Heart left ventricle (tissue), 16 donors: ENCODE results near the gene LAT. TPM values are rescaled to one million over a fixed set of nuclear protein-coding genes. Genes with fewer than 3 reads are reported as not detected.
A peak's percentile ranks its signal among the peaks of the same experiment; 100 is the strongest.

Source experiments
- ATAC-seq, 4 donors: fragments of 200-7000 bp; cut with Tn5 transposase; one replicate each; pipeline ENCODE4 v1.9.1; 2020 to 2022; ENCODE audit warnings: moderate library complexity in 4 of 4, mild to moderate bottlenecking in 3 of 4, moderate number of reproducible peaks in 1 of 4
- DNase-seq, 5 donors: peaks; one replicate each; pipeline ENCODE4 v3.0.0-alpha.2; 2020
- H3K27ac ChIP-seq, 12 donors: fragments of 200-600 bp; sonication (generic) in 4 of 12; one replicate each; pipeline versions ENCODE4 v1.5.0 to v1.8.0; 2016 to 2022; ENCODE audit warnings: mild to moderate bottlenecking in 2 of 12
- H3K27me3 ChIP-seq, 9 donors: fragments of 200-600 bp; sonication (generic) in 2 of 9; one replicate each; pipeline versions ENCODE4 v1.5.1 to v1.8.0; 2016 to 2022; ENCODE audit warnings: mild to moderate bottlenecking in 3 of 9
- H3K36me3 ChIP-seq, 9 donors: fragments of 200-600 bp; sonication (generic) in 2 of 9; one replicate each; pipeline versions ENCODE4 v1.5.0 to v1.8.0; 2018 to 2022; ENCODE audit warnings: mild to moderate bottlenecking in 2 of 9
- H3K4me1 ChIP-seq, 12 donors: fragments of 200-600 bp; sonication (generic) in 4 of 12; one replicate each; pipeline versions ENCODE4 v1.5.0 to v1.8.0; 2016 to 2022; ENCODE audit warnings: mild to moderate bottlenecking in 3 of 12
- H3K4me3 ChIP-seq, 12 donors: fragments of 200-600 bp; sonication (generic) in 4 of 12; one replicate each; pipeline versions ENCODE4 v1.5.0 to v1.8.0; 2017 to 2022; ENCODE audit warnings: mild to moderate bottlenecking in 9 of 12, moderate library complexity in 4 of 12
- H3K9me3 ChIP-seq, 12 donors: fragments of 200-600 bp; sonication (generic) in 4 of 12; one replicate each; pipeline versions ENCODE4 v1.5.0 to v1.8.0; 2016 to 2022; ENCODE audit warnings: mild to moderate bottlenecking in 1 of 12
- CTCF ChIP-seq, 12 donors: fragments of 200-600 bp; sonication (generic) in 4 of 12; IDR thresholded peaks; one replicate each; pipeline versions ENCODE4 v1.5.0 to v1.8.0; 2018 to 2022; ENCODE audit warnings: antibody characterized with exemption in 12 of 12, mild to moderate bottlenecking in 5 of 12
- POLR2A ChIP-seq, 2 donors: fragments of 450-650 bp; IDR thresholded peaks; one replicate each; pipeline ENCODE4 v1.6.1; 2017; ENCODE audit warnings: antibody characterized with exemption in 2 of 2, mild to moderate bottlenecking in 2 of 2, moderate library complexity in 2 of 2
- WGBS, 4 donors: extraction: QIAGEN DNeasy Blood & Tissue Kit in 2 of 4; methylation state at CpG; one replicate each; pipeline versions ENCODE4 v1.1.5 to v1.1.7; 2013 to 2018; 5-methylcytosine and 5-hydroxymethylcytosine counted together
- intact Hi-C, 10 donors: fragments of 100-400 bp; cut with DNase I; formaldehyde crosslinking; loops; one replicate each; pipeline versions ENCODE4 v1.11.1 to v1.14.2; 2022
- long read RNA-seq, 3 donors: library from polyadenylated mRNA; unstranded; transcript quantifications; one replicate each; pipeline ENCODE4 v2.0.0, GENCODE V29; 2020 to 2021
- polyA plus RNA-seq, 2 donors: library from polyadenylated mRNA; stranded (reverse); fragments of 200-250 nt; gene quantifications; one replicate each; pipeline ENCODE4 v1.2.3, GENCODE V29; 2013
- total RNA-seq, 9 donors: library from RNA; depleted of rRNA in 2 of 9; stranded (reverse); fragments of >200 nt in 2 of 9; fragmentation: NEBNext Ultra II Directional in 3 of 9; extraction: Animal tissue kit (Norgen Biotek cat#: 25700) in 3 of 9; gene quantifications; one replicate each; pipeline versions ENCODE4 v1.1.0 to v1.2.4, GENCODE V29; 2016 to 2023
- donor health status: ischemic (EF 13 %, LVEDD 7.1; RV severe dilation, severe dysfunction).
- donor health status: healthy with polysubstance abuse.
- donor health status: DM: no; HTN: yes; CAD: no.
- donor health status: DM: no; HTN: no; CAD: no.
- donor health status: ischemic (EF 25% LVEDD 6.9; RV normal size, moderate dysfunction).
- donor health status: ischemic (EF 25% LVEDD 5.7; RV mildly dilated, moderate dysfunction).
- donor health status: healthy.
- donor health status: DM: yes; HTN: yes; CAD: no.
- donor health status: ischemic (EF 35%, LVEDD 5.7; RV mildly dilated, moderate dysfunction).
- donor health status: nonischemic (EF 11% LVEDD 7.7; RV severe dilation, severe dysfunction).
- donor health status: DM: yes; HTN: yes; CAD: no.
- donor health status: PGD.
- donor health status: ischemic (EF 29% LVEDD 5.4; RV normal size, mild dysfunction).
- donor health status: nonischemic (EF 23%, LVEDD 6.1; RV moderate dilation, normal function).

LAT gene, protein sequence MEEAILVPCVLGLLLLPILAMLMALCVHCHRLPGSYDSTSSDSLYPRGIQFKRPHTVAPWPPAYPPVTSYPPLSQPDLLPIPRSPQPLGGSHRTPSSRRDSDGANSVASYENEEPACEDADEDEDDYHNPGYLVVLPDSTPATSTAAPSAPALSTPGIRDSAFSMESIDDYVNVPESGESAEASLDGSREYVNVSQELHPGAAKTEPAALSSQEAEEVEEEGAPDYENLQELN
- total RNA-seq (1 to 10 TPM in 5 of 9 donors, under 1 TPM in 3, not detected in 1; 0.62 to 7.7 (median 1.4) TPM), polyA plus RNA-seq (1 to 10 TPM; 1.3 to 2.9 TPM)
- long read RNA-seq, donor 1, result 0 reads
- long read RNA-seq, donor 2, result 0 reads
- long read RNA-seq, donor 3, partial matches to known transcripts, result 0 of 1 reads
- long read RNA-seq, donor 3, other reads (novel, unspliced or antisense), result 0 of 1 reads

GRCh38 chr16:28984619-28985135 lies at the start of gene LAT:
Gene LAT (plus strand): TSS chr16:28985052. CDS start chr16:28985418, 366 bp downstream.
- WGBS, 4 donors, result 68 to 86% (median 78%) methylated on average over 4 to 24 of the region's 24 CpGs
- ATAC-seq (peak in 2 of 4 donors; percentile 6 to 19), DNase-seq (peak in 2 of 5 donors; percentile 24 to 74)
- TF ChIP-seq POLR2A (IDR thresholded peaks at IDR 0.05), result no peak
- no peak for TF ChIP-seq CTCF (IDR thresholded peaks at IDR 0.05)
- peaks cover 0 to 12% (median 6%) of the 10 kb centered on the region in 12 donors for H3K9me3 ChIP-seq
- peak within 1 kb of the TSS in 1 of 12 donors; percentile 79 for H3K27ac ChIP-seq
- no peaks in the 10 kb centered on the region for H3K27me3 ChIP-seq
- intact Hi-C loops, result no loop called here
- peak within 1 kb of the TSS in 3 of 12 donors; percentile 4 to 61 (median 31) for H3K4me3 ChIP-seq
- peaks cover 0 to 91% (median 64%) of the 10 kb centered on the region in 9 donors for H3K36me3 ChIP-seq
- H3K4me1 ChIP-seq, result peaks cover 0 to 13% (median 0%) of the 10 kb centered on the region in 12 donors

DNA sequence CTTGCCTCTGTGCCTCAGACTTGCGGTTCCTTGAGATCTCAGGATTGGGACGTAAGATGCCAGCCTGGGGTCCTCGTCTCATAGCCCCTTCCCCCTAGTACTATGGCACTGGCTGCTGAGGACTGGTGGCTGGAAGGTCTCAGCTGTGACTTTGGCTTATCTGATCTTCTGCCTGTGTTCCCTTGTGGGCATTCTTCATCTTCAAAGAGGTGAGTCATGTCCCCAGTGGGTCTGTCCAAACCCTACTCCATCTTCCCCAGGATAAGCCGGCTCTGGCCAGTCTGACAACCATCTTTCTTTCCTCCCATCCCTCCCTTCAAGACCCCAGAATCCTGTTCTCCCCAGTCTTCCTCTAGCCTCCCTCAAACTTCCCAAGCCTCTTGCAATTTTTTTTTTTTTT lies 49.5 kb upstream of the LAT start:
- Histone ChIP-seq H3K9me3 (no peaks in the 10 kb centered on the region), H3K4me1 (peaks cover 0 to 18% (median 0%) of the 10 kb centered on the region in 12 donors), H3K27ac (no peak overlapping the region), H3K4me3 (no peak overlapping the region), H3K27me3 (no peaks in the 10 kb centered on the region), H3K36me3 (no peaks in the 10 kb centered on the region)
- no peak for TF ChIP-seq POLR2A (IDR thresholded peaks at IDR 0.05)
- TF ChIP-seq CTCF (IDR thresholded peaks at IDR 0.05), result no peak
- 88 to 95% (median 94%) methylated on average over 4 of the region's 4 CpGs for WGBS, 4 donors
- intact Hi-C loops, result loop anchor here in 1 of 10 donors (5.0 kb wide), 1 partner anchor 48 kb away; no protein-coding TSS in a partner anchor
- no peak for DNase-seq
- ATAC-seq, result no peak

DNA sequence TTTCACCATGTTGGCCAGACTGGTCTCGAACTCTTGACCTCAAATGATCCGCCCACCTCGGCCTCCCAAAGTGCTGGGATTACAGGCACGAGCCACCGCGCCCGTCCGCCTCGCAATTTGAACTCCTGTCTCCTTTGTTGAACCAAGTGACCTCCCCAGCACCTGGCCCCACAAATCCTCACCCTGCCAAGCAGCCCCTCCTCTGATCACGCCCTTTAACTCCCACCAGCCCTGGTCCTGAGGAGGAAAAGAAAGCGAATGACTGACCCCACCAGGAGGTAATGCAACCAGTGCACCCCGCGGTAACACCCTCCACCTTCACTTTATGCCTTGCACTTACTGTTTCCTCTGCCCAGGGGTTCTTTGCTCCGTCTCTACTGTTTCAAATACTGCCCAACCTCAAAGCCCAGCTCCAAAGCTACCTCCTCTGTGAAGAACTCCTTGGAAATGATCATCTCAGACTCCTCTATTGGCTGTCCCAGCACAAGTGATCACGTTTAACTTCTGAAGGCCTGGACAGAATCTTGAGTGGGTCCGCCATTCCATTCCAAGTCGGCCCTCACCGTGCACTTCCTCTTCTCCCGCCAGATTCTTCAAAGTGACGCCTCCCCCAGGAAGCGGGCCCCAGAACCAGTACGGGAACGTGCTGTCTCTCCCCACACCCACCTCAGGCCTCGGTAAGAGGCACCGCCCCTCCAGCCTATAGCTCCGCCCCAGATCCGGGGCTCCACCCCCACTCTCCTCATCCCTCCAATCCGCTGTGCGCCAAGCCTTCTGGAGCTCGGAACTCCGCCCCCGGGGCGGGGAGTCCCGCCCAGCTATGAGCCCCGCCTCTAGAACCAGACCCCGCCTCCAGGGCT lies 48.7 kb upstream of the LAT start:
- DNase-seq (peak; percentile 72 to 93 (median 84)), ATAC-seq (peak; percentile 86 to 98 (median 97))
- intact Hi-C loops, result loop anchor here in 1 of 10 donors (5.0 kb wide), 1 partner anchor 49 kb away; no protein-coding TSS in a partner anchor
- no peaks in the 10 kb centered on the region for H3K36me3 ChIP-seq
- WGBS, 4 donors, result 29 to 41% (median 34%) methylated on average over 29 to 36 of the region's 36 CpGs
- no peak for TF ChIP-seq CTCF (IDR thresholded peaks at IDR 0.05)
- TF ChIP-seq POLR2A (IDR thresholded peaks at IDR 0.05), result no peak
- H3K27me3 ChIP-seq, result no peaks in the 10 kb centered on the region
- peaks cover 0 to 12% (median 0%) of the 10 kb centered on the region in 12 donors for H3K4me1 ChIP-seq
- peak overlapping the region in 9 of 12 donors; percentile 12 to 48 (median 28) for H3K4me3 ChIP-seq
- H3K9me3 ChIP-seq, result no peaks in the 10 kb centered on the region
- no peak overlapping the region for H3K27ac ChIP-seq
